Fibroblast of lung (primary cell): ENCODE results near the gene CYTH4. TPM values are rescaled to one million over a fixed set of nuclear protein-coding genes. Genes with fewer than 3 reads are reported as not detected.

ENCODE experiments used
- DNase-seq, 2 donors: peaks; one replicate each; pipeline versions ENCODE4 v3.0.0 to v3.0.0-alpha.2; 2010; ENCODE audit warnings: low read depth in 2 of 2
- H2AFZ ChIP-seq: 2 replicates; pipeline ENCODE4 v1.5.1; 2012; ENCODE audit warnings: low read length, control low read depth, inconsistent platforms
- H3K27ac ChIP-seq: 2 replicates; pipeline ENCODE4 v1.5.1; 2011; ENCODE audit warnings: low read length, control low read depth; ENCODE audit not compliant: insufficient read depth
- H3K27me3 ChIP-seq: 2 replicates; pipeline ENCODE4 v1.5.1; 2011; ENCODE audit warnings: mild to moderate bottlenecking, low read length; ENCODE audit not compliant: control insufficient read depth, insufficient read depth
- H3K36me3 ChIP-seq: 2 replicates; pipeline ENCODE4 v1.5.1; 2011; ENCODE audit warnings: low read length; ENCODE audit not compliant: control insufficient read depth, insufficient read depth
- H3K4me1 ChIP-seq: 2 replicates; pipeline ENCODE4 v1.5.1; 2011; ENCODE audit warnings: low read length; ENCODE audit not compliant: control insufficient read depth, insufficient read depth; ENCODE audit errors: extremely low read depth
- H3K4me2 ChIP-seq: 2 replicates; pipeline ENCODE4 v1.5.1; 2011; ENCODE audit warnings: low read length, control low read depth; ENCODE audit not compliant: insufficient read depth; ENCODE audit errors: extremely low read depth
- H3K4me3 ChIP-seq, 4 experiments: fragments of 200-600 bp in 1 of 4; sonication (generic) in 1 of 4; replicated peaks in 1 of 4; 2 replicates each; pipeline ENCODE4 v1.5.1; 2011 to 2016; ENCODE audit warnings: low read length in 4 of 4, low read depth in 3 of 4, mild to moderate bottlenecking in 3 of 4, control low read depth in 2 of 4, inconsistent platforms in 1 of 4, mixed read lengths in 1 of 4; ENCODE audit not compliant: insufficient read depth in 1 of 4; ENCODE audit errors: control extremely low read depth in 1 of 4
- H3K79me2 ChIP-seq: 2 replicates; pipeline ENCODE4 v1.5.1; 2012; ENCODE audit warnings: mild to moderate bottlenecking, low read length, inconsistent platforms; ENCODE audit not compliant: control insufficient read depth, insufficient read depth
- H3K9ac ChIP-seq: 2 replicates; pipeline ENCODE4 v1.5.1; 2011; ENCODE audit warnings: mild to moderate bottlenecking, low read length, control low read depth; ENCODE audit not compliant: insufficient read depth
- H3K9me3 ChIP-seq: 2 replicates; pipeline ENCODE4 v1.5.1; 2012; ENCODE audit warnings: low read depth, low read length; ENCODE audit not compliant: control insufficient read depth, insufficient read depth
- H4K20me1 ChIP-seq: 2 replicates; pipeline ENCODE4 v1.5.1; 2011; ENCODE audit warnings: low read length; ENCODE audit not compliant: control insufficient read depth, insufficient read depth; ENCODE audit errors: extremely low read depth
- CTCF ChIP-seq, 2 donors: IDR thresholded peaks in 1 of 2; conservative IDR thresholded peaks in 1 of 2; 1 replicate in 1 of 2; 2 replicates in 1 of 2; pipeline ENCODE4 v1.5.1; 2011 to 2012; ENCODE audit warnings: low read length in 2 of 2, control low read depth in 1 of 2, inconsistent platforms in 1 of 2, low read depth in 1 of 2, mild to moderate bottlenecking in 1 of 2
- EZH2 ChIP-seq: IDR thresholded peaks from 2 replicates; pipeline ENCODE4 v1.5.1; 2012; ENCODE audit warnings: low read length, control low read depth, mild to moderate bottlenecking; ENCODE audit errors: missing control alignments
- polyA plus RNA-seq, 2 donors: library from polyadenylated mRNA; depleted of rRNA in 1 of 2; stranded (reverse) in 1 of 2; unstranded in 1 of 2; fragments of >200 nt; gene quantifications; 2 replicates each; pipeline ENCODE4 v1.2.1, GENCODE V29; 2011 to 2012; ENCODE audit warnings: missing spikeins in 1 of 2
- total RNA-seq: library from RNA; depleted of rRNA; stranded (reverse); fragments of >200 nt; gene quantifications from 2 replicates; pipeline ENCODE4 v1.2.1, GENCODE V29; 2014

The CYTH4 gene
- total and polyA plus RNA-seq, 2 donors (not counting 1 experiment from before 2014, with no cell fraction given), result under 0.01 TPM; not detected in 1

- Histone ChIP-seq H3K27ac (no peak overlapping the region), H2AFZ (no peak overlapping the region), H3K4me3 (no peak overlapping the region), H3K36me3 (no peaks in the 10 kb centered on the region), H3K27me3 (peaks cover 4% of the 10 kb centered on the region), H3K9ac (no peak overlapping the region), H3K79me2 (no peaks in the 10 kb centered on the region), H3K4me2 (no peak overlapping the region), H3K4me1 (no peaks in the 10 kb centered on the region), H4K20me1 (no peaks in the 10 kb centered on the region), H3K9me3 (no peaks in the 10 kb centered on the region)
- no peak for DNase-seq
- TF ChIP-seq EZH2 (no peak), CTCF (conservative IDR thresholded peaks at IDR 0.05 in 1 of 2, IDR thresholded peaks at IDR 0.05 in 1 of 2; ENCODE audit: low read depth in 1 of 2, low read length in 2 of 2) (no peak)
These were observed 7.9 kb upstream of the CYTH4 start for GRCh38 chr22:37274380-37274862.

- Histone ChIP-seq H3K4me2 (no peak overlapping the region), H3K4me3 (no peak overlapping the region), H3K79me2 (no peaks in the 10 kb centered on the region), H3K9me3 (no peaks in the 10 kb centered on the region), H2AFZ (no peak overlapping the region), H4K20me1 (no peaks in the 10 kb centered on the region), H3K27me3 (peaks cover 4% of the 10 kb centered on the region), H3K4me1 (no peaks in the 10 kb centered on the region), H3K9ac (no peak overlapping the region), H3K27ac (no peak overlapping the region), H3K36me3 (no peaks in the 10 kb centered on the region)
- DNase-seq, result no peak
- TF ChIP-seq EZH2 (no peak), CTCF (conservative IDR thresholded peaks at IDR 0.05 in 1 of 2, IDR thresholded peaks at IDR 0.05 in 1 of 2; ENCODE audit: low read depth in 1 of 2, low read length in 2 of 2) (no peak)
These were observed 7.2 kb upstream of the CYTH4 start for GRCh38 chr22:37275134-37275533.

- Histone ChIP-seq H3K36me3 (no peaks in the 10 kb centered on the region), H3K4me2 (no peak overlapping the region), H3K4me3 (no peak overlapping the region), H3K27me3 (peaks cover 4% of the 10 kb centered on the region), H3K9me3 (no peaks in the 10 kb centered on the region), H3K9ac (no peak overlapping the region), H2AFZ (no peak overlapping the region), H4K20me1 (no peaks in the 10 kb centered on the region), H3K4me1 (no peaks in the 10 kb centered on the region), H3K79me2 (no peaks in the 10 kb centered on the region), H3K27ac (no peak overlapping the region)
- DNase-seq, result no peak
- TF ChIP-seq EZH2 (no peak), CTCF (conservative IDR thresholded peaks at IDR 0.05 in 1 of 2, IDR thresholded peaks at IDR 0.05 in 1 of 2; ENCODE audit: low read depth in 1 of 2, low read length in 2 of 2) (no peak)
These were observed 6.7 kb upstream of the CYTH4 start for GRCh38 chr22:37275622-37276021.
